Measurements from ENCODE around the gene NABP2.
"Not testable (repeated sequence)": the region's sequence is repeated elsewhere in the genome, so short reads cannot be mapped to it uniquely, and the experiment has no call there.

NABP2 gene

GRCh38 chr12:56224102-56224701 is at the start of gene NABP2:
NABP2 (plus strand) TSS chr12:56224342; CDS start chr12:56224857, 515 bp downstream.
- peak; percentile 94 for DNase-seq

GRCh38 chr12:56178347-56178746 is 45.8 kb upstream of the NABP2 start:
- no peak for DNase-seq

- no peak for DNase-seq
These were observed 37.2 kb upstream of the NABP2 start for GRCh38 chr12:56186957-56187356.

- DNase-seq, result no peak
These were observed 35.9 kb upstream of the NABP2 start for GRCh38 chr12:56188131-56188777.

GRCh38 chr12:56188778-56189098 is 35.4 kb upstream of the NABP2 start:
- DNase-seq, result no peak

GRCh38 chr12:56189099-56189917 is 34.8 kb upstream of the NABP2 start, which contains the start of gene SMARCC2:
SMARCC2 (minus strand) TSS chr12:56189483; CDS start chr12:56189461, 22 bp downstream.
- peak; percentile 79 to 86 for DNase-seq

- peak; percentile 94 to 96 for DNase-seq
These were observed 34.0 kb upstream of the NABP2 start for GRCh38 chr12:56189918-56190694.

- no peak for DNase-seq
These were observed 33.4 kb upstream of the NABP2 start for GRCh38 chr12:56190695-56191155.

GRCh38 chr12:56192582-56192981 is 31.6 kb upstream of the NABP2 start:
- DNase-seq, result no peak

- DNase-seq, result peak; percentile 69 to 81
These were observed 31.0 kb upstream of the NABP2 start for GRCh38 chr12:56193025-56193578.

GRCh38 chr12:56196818-56197550 is 27.2 kb upstream of the NABP2 start:
- DNase-seq, result not testable (repeated sequence)

GRCh38 chr12:56197921-56198635 is 26.1 kb upstream of the NABP2 start:
- no peak for DNase-seq

- no peak for DNase-seq
These were observed 25.3 kb upstream of the NABP2 start for GRCh38 chr12:56198836-56199235.

- no peak for DNase-seq
These were observed 21.8 kb upstream of the NABP2 start for GRCh38 chr12:56202366-56202765.

- no peak for DNase-seq
These were observed 21.3 kb upstream of the NABP2 start for GRCh38 chr12:56202838-56203237.

- no peak for DNase-seq
These were observed 19.9 kb upstream of the NABP2 start for GRCh38 chr12:56204275-56204674.

- DNase-seq, result no peak
These were observed 18.7 kb upstream of the NABP2 start for GRCh38 chr12:56205445-56205844.

GRCh38 chr12:56206452-56207166 is 17.5 kb upstream of the NABP2 start:
- no peak for DNase-seq

- no peak for DNase-seq
These were observed 16.1 kb upstream of the NABP2 start for GRCh38 chr12:56208006-56208405.

GRCh38 chr12:56212361-56212760 is 11.8 kb upstream of the NABP2 start:
- DNase-seq, result no peak

- no peak for DNase-seq
These were observed 10.3 kb upstream of the NABP2 start for GRCh38 chr12:56213878-56214277.

Measured in stimulated activated CD4-positive, alpha-beta T cell treated with anti-CD3 and anti-CD28 coated beads, Interleukin-2, amount 100 ng/mL, for 48 hours (primary cell).